ENCODE data around the gene GPATCH4. TPM values are rescaled to one million over a fixed set of nuclear protein-coding genes. Genes with fewer than 3 reads are reported as not detected.

GPATCH4 gene
- total and polyA plus RNA-seq, 10 of the 15 experiments (the other 5 are each of a cell fraction or from before 2014, with no cell fraction given), result 35.5 to 111 (median 73.9) TPM

- Histone ChIP-seq H3K36me3 (ENCODE audit: control insufficient read depth in 2 of 2, insufficient read depth in 2 of 2, low read length in 1 of 2) (peaks cover 2% of the 10 kb centered on the region in 2 experiments; a peak in 3 of 4 replicates), H3K4me2 (ENCODE audit: control insufficient read depth, insufficient read depth) (no peak overlapping the region), H3K27me3 (replicated peaks in 1 of 2; ENCODE audit: control insufficient read depth in 2 of 2, insufficient read depth in 2 of 2, low read length in 1 of 2) (no peaks in the 10 kb centered on the region), H3K4me3 (no peak overlapping the region), H3K4me1 (ENCODE audit: control insufficient read depth, insufficient read depth, low read length) (no peaks in the 10 kb centered on the region), H3K9ac (ENCODE audit: control insufficient read depth, insufficient read depth, low read length) (no peak overlapping the region), H3K27ac (ENCODE audit: control insufficient read depth, insufficient read depth) (no peak overlapping the region), H2AFZ (ENCODE audit: control insufficient read depth, low read depth, low read length) (no peak overlapping the region), H4K20me1 (ENCODE audit: control insufficient read depth, insufficient read depth) (no peaks in the 10 kb centered on the region), H3K9me3 (replicated peaks; ENCODE audit: control insufficient read depth, insufficient read depth, low read length) (no peaks in the 10 kb centered on the region), H3K79me2 (ENCODE audit: control insufficient read depth, insufficient read depth, low read length) (no peaks in the 10 kb centered on the region)
- DNase-seq (ENCODE audit: low read depth, low spot score) (no peak), FAIRE-seq (no peak), ATAC-seq (no peak)
- no peak for TF ChIP-seq IKZF1 (conservative IDR thresholded peaks at IDR 0.05)
- no peak for TF ChIP-seq POLR2AphosphoS2 (IDR thresholded peaks at IDR 0.05; ENCODE audit: low read depth, low read length)
- TF ChIP-seq NR2F1 (conservative IDR thresholded peaks at IDR 0.05), result no peak
- no peak for TF ChIP-seq ZNF384 (IDR thresholded peaks at IDR 0.05; ENCODE audit: borderline replicate concordance, low read depth, low read length)
- TF ChIP-seq IRF5 (IDR thresholded peaks at IDR 0.05; ENCODE audit: borderline replicate concordance), result no peak
- no peak for TF ChIP-seq NR2C2 (IDR thresholded peaks at IDR 0.05; ENCODE audit: borderline replicate concordance, control insufficient read depth, insufficient read length, low read depth)
- TF ChIP-seq RELA (IDR thresholded peaks at IDR 0.05; ENCODE audit: borderline replicate concordance, partially characterized antibody), result no peak
- TF ChIP-seq FOS (IDR thresholded peaks at IDR 0.05; ENCODE audit: borderline replicate concordance, extremely low read depth, insufficient read length), result no peak
- TF ChIP-seq FOXK2 (IDR thresholded peaks at IDR 0.05), result no peak
- RAD21 ChIA-PET (ENCODE audit: unreplicated experiment), result interaction anchor here (1.6 kb wide), 1 partner anchor 95 kb away, joined by 3 read pairs; no protein-coding TSS in a partner anchor
- 68% methylated on average over 5 of the region's 5 CpGs for WGBS (ENCODE audit: insufficient coverage, insufficient replicate concordance, low lambda C conversion rate, missing lambda C conversion rate)
- POLR2A ChIA-PET, result no interaction called here
- in situ Hi-C loops (cut with MboI) (no loop called here), intact Hi-C loops (cut with micrococcal nuclease; ENCODE audit: unreplicated experiment) (no loop called here)
- CTCF ChIA-PET, result interaction anchor here (0.6 to 1.2 kb wide), 2 partner anchors 95 to 109 kb away, joined by 3 read pairs; no protein-coding TSS in a partner anchor
- SMC1A ChIA-PET (ENCODE audit: uncharacterized antibody, unreplicated experiment), result no interaction called here
- BruUV-seq (replicated peaks), result no TSS peak
Measured at GRCh38 chr1:156552518-156552917, 48.8 kb downstream of the GPATCH4 start.
